ENCODE data around the gene ATP6V0C. TPM values are rescaled to one million over a fixed set of nuclear protein-coding genes. Genes with fewer than 3 reads are reported as not detected.

ATP6V0C gene
- total RNA-seq, 1 donor from 2014 or later = 87.0 TPM

- DNase-seq (ENCODE audit: low spot score) (no peak), ATAC-seq (no peak)
Observed at GRCh38 chr16:2490190-2491105, 23.3 kb upstream of the ATP6V0C start.

DNA sequence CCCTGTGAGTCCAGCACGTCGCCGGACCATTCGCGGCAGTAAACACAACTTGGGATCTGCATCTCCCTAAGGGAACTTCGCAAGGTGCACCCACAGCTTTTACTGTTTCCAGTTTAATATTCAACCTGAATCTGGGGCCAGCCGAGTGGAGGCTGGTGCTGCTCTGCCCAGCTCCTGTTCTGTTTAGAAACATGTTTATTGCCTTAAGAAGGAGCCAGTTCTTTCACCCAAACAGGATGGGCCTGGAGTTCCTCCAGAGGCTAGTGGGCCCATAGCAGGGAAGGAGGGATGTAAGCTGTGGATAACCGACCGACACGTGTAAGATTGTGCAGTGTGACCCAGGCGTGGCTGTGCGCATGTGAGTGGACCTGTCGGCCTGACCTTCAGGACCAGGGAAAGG, 21.5 kb upstream of the ATP6V0C start:
- no peak for DNase-seq (ENCODE audit: low spot score)
- ATAC-seq = peak; percentile 32

DNA sequence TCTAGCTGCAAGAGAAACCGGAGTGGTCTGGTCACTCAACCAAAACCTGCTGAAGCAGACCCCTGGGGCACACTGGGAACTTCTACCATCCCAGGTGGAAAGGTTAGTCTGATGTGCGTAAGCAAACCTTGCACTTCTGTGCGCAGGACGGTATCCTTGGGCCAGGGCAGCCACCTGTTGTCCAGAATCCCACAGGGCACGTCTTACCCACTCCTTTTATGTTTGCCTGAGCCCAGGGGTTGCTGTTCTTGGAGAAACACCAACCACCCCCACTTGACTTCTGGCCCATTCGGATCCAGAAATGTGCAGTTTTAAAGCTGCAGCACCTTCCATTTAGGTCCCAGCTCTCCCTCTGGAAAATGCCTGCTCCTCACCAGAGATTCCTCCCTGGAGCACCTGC, 20.1 kb upstream of the ATP6V0C start:
- ATAC-seq = no peak
- no peak for DNase-seq (ENCODE audit: low spot score)

- DNase-seq (ENCODE audit: low spot score) = no peak
- no peak for ATAC-seq
Observed at GRCh38 chr16:2494616-2495015, 19.1 kb upstream of the ATP6V0C start.

GRCh38 chr16:2495041-2495440, 18.7 kb upstream of the ATP6V0C start:
- ATAC-seq (no peak), DNase-seq (ENCODE audit: low spot score) (no peak)

GRCh38 chr16:2496223-2497115, 17.3 kb upstream of the ATP6V0C start:
- ATAC-seq (no peak), DNase-seq (ENCODE audit: low spot score) (no peak)

GRCh38 chr16:2497116-2497630, 16.6 kb upstream of the ATP6V0C start:
- ATAC-seq (peak; percentile 83), DNase-seq (ENCODE audit: low spot score) (peak; percentile 93)

DNA sequence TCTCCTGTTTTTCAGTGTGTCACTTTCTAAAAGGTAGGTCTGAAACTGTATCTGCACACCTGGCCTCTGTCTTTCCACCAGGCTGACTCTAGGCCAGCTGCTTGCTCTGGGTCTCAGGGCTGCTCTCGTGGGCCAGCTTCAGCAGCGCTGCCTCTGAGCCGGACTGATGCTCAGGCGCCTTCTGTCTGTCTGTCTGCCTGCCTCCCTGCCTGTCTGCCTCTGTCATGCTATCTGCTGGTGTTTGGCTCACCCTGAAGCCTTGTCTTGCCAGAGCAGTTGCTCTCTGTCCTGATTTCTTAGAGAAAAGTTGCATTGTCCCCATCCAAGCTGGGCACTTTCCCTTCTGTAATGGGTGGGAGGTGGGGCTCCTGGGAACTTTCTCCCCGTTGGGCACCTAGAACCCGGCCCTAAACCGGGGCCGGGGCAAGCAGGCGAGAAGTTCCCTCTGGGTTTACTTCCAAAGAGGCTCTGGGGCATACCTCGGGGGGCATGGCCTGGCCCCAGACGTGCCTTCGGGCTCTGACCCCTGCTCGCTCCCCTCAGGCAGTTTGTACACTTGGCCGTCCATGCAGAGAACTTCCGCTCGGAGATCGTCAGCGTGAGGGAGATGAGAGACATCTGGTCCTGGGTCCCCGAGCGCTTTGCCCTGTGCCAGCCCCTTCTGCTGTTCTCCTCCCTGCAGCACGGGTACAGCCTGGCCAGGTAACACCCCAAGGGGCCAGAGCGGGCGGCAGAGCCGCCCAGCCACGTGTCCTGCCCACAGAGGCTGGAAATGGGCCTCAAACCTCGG, 15.9 kb upstream of the ATP6V0C start:
- DNase-seq (ENCODE audit: low spot score) (peak; percentile 45), ATAC-seq (peak; percentile 2)

DNA sequence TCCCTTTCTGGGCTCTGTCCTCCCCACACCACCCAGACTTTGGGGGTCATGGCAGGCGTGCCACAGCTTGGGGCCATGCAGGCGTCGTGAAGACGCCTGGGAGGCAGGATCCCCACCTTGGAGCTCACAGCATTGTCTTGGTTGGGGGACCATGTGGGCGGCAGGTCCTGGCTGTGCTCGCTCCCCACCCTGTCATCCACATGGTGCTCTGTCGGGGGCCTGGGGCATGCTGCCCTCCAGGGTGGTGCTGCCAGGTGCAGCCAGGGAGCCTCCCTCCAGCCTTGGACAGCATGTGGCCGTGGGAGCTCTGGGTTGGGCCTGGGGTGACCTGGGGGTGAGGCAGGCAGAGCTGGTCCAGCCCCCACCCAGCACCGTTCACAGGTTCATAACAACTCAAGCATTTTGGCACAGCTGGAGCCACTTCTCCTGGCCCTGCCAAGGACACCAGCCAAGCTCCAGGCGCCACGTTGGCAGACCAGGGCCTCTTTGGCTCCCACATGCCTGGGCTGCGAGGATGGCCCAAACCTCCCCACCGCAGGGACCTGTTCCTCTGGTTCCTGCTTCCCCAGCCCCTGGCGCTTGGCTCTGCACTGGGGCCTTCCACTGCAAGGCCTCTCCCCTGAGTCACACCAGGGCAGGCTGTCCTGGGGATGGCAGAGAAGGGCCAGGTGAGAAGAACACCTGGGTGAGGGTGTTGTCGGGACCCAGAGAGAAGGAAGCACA, 15.1 kb upstream of the ATP6V0C start:
- ATAC-seq (peak; percentile 58), DNase-seq (ENCODE audit: low spot score) (peak; percentile 82)

- DNase-seq (ENCODE audit: low spot score) (peak; percentile 46), ATAC-seq (no peak)
Observed at GRCh38 chr16:2499454-2499853, 14.3 kb upstream of the ATP6V0C start.

- no peak for ATAC-seq
Observed at GRCh38 chr16:2499890-2500429, 13.8 kb upstream of the ATP6V0C start.

GRCh38 chr16:2500430-2500917, 13.3 kb upstream of the ATP6V0C start:
- ATAC-seq (peak; percentile 11), DNase-seq (ENCODE audit: low spot score) (peak; percentile 50)

More at GRCh38 chr16:2499890-2500429, 13.8 kb upstream of the ATP6V0C start:
- DNase-seq (ENCODE audit: low spot score) = peak; percentile 46

GRCh38 chr16:2500918-2501750, 12.6 kb upstream of the ATP6V0C start:
- DNase-seq (ENCODE audit: low spot score) (peak; percentile 81), ATAC-seq (peak; percentile 75)

- ATAC-seq (no peak), DNase-seq (ENCODE audit: low spot score) (peak; percentile 47)
Observed at GRCh38 chr16:2501946-2502895, 11.5 kb upstream of the ATP6V0C start.

DNA sequence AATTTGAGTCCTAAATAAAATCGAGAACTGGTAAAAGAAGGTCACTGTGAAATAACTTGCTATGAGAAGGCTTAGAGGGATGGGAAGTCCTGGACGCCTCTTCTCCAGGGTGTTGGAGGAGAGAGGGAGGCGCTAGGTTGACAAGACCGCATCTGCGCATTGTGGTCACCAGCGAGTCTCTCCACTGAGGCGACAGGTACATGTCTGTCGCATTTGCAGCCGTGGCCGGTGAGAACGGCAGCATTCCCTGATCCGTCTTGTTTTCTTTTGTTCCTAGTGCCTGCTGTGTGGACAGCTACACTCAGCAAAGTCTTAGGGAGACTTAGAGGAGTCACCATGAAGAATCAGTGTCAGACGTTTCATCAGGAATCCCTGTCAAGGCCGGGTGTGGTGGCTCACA, 8.1 kb upstream of the ATP6V0C start:
- ATAC-seq = no peak
- no peak for DNase-seq (ENCODE audit: low spot score)

GRCh38 chr16:2507052-2507659, 6.6 kb upstream of the ATP6V0C start:
- peak; percentile 17 for ATAC-seq
- no peak for DNase-seq (ENCODE audit: low spot score)

GRCh38 chr16:2507665-2508064, 6.1 kb upstream of the ATP6V0C start:
- peak; percentile 45 for ATAC-seq
- peak; percentile 53 for DNase-seq (ENCODE audit: low spot score)
